WTC11 (cell line): ENCODE results near the gene AGTR1. TPM values are rescaled to one million over a fixed set of nuclear protein-coding genes. Genes with fewer than 3 reads are reported as not detected.

ENCODE experiments used
- ATAC-seq: fragments of 200-7000 bp; cut with Tn5 transposase; 2 replicates; pipeline ENCODE4 v1.10.0; 2021; ENCODE audit warnings: mild to moderate bottlenecking, moderate library complexity
- CTCF ChIA-PET: fragments of 300-600 bp; sonication (Branson Sonifier 250); formaldehyde crosslinking; loops from one replicate; lab custom pipeline; 2021; ENCODE audit warnings: antibody characterized with exemption; lab: Charles Lee
- POLR2A ChIA-PET: fragments of 350-600 bp; sonication (Branson Sonifier 250); formaldehyde crosslinking; loops from one replicate; lab custom pipeline; 2021; ENCODE audit warnings: antibody characterized with exemption; lab: Charles Lee
- DNase-seq: peaks from one replicate; pipeline ENCODE4 v3.0.0; 2021; ENCODE audit warnings: low spot score
- H3K27ac Mint-ChIP-seq: 2 replicates; pipeline ENCODE4 v1.8.0; 2021; ENCODE audit warnings: mixed read lengths
- H3K27me3 Mint-ChIP-seq: 2 replicates; pipeline ENCODE4 v1.8.0; 2021; ENCODE audit warnings: low read depth, mild to moderate bottlenecking, moderate library complexity, mixed read lengths
- H3K36me3 Mint-ChIP-seq: 2 replicates; pipeline ENCODE4 v1.8.0; 2021; ENCODE audit warnings: mixed read lengths
- H3K4me1 Mint-ChIP-seq: 2 replicates; pipeline ENCODE4 v1.8.0; 2022; ENCODE audit warnings: mixed read lengths
- H3K4me3 Mint-ChIP-seq: 2 replicates; pipeline ENCODE4 v1.8.0; 2021; ENCODE audit warnings: mild to moderate bottlenecking, moderate library complexity, mixed read lengths
- H3K9me3 Mint-ChIP-seq: 2 replicates; pipeline ENCODE4 v1.8.0; 2021; ENCODE audit warnings: mixed read lengths
- ATF1 ChIP-seq: sonication (generic); formaldehyde crosslinking; IDR thresholded peaks from 2 replicates; pipeline ENCODE4 v1.8.1; 2023; ENCODE audit warnings: mild to moderate bottlenecking, moderate library complexity, missing genetic modification reagents
- CREB1 ChIP-seq: sonication (generic); formaldehyde crosslinking; IDR thresholded peaks from 2 replicates; pipeline ENCODE4 v1.8.0; 2023; ENCODE audit warnings: mild to moderate bottlenecking, missing genetic modification reagents
- CREM ChIP-seq: sonication (generic); formaldehyde crosslinking; IDR thresholded peaks from 2 replicates; pipeline ENCODE4 v1.8.1; 2022; ENCODE audit warnings: mild to moderate bottlenecking, missing genetic modification reagents, moderate library complexity
- ELF4 ChIP-seq: sonication (generic); formaldehyde crosslinking; IDR thresholded peaks from 2 replicates; pipeline ENCODE4 v1.8.1; 2022; ENCODE audit warnings: low read depth, mild to moderate bottlenecking, moderate library complexity, missing genetic modification reagents
- FOXJ3 ChIP-seq: sonication (generic); formaldehyde crosslinking; IDR thresholded peaks from 2 replicates; pipeline ENCODE4 v1.9.0; 2021; ENCODE audit warnings: missing genetic modification reagents, mild to moderate bottlenecking, borderline replicate concordance
- FOXK1 ChIP-seq: sonication (generic); formaldehyde crosslinking; IDR thresholded peaks from 2 replicates; pipeline ENCODE4 v1.8.0; 2022; ENCODE audit warnings: mild to moderate bottlenecking, moderate library complexity, missing genetic modification reagents
- GRHL2 ChIP-seq: fragments of 250-450 bp; sonication (Bioruptor Pico); IDR thresholded peaks from 2 replicates; pipeline ENCODE4 v1.8.0; 2022; ENCODE audit warnings: mild to moderate bottlenecking, moderate library complexity; ENCODE audit not compliant: insufficient replicate concordance, severe bottlenecking
- GTF2I ChIP-seq: fragments of 250-450 bp; sonication (Bioruptor Pico); conservative IDR thresholded peaks from 2 replicates; pipeline ENCODE4 v1.4.0; 2021; ENCODE audit warnings: mild to moderate bottlenecking
- HMGA2 ChIP-seq: fragments of 250-450 bp; sonication (Bioruptor Pico); IDR thresholded peaks from 2 replicates; pipeline ENCODE4 v1.4.0; 2021; ENCODE audit warnings: mild to moderate bottlenecking, moderate library complexity
- KAT7 ChIP-seq: sonication (generic); formaldehyde crosslinking; IDR thresholded peaks from 2 replicates; pipeline ENCODE4 v1.8.1; 2023; ENCODE audit warnings: missing genetic modification reagents, mild to moderate bottlenecking, borderline replicate concordance
- OVOL2 ChIP-seq: fragments of 250-450 bp; sonication (Bioruptor Pico); IDR thresholded peaks from 2 replicates; pipeline ENCODE4 v1.9.0; 2021; ENCODE audit warnings: mild to moderate bottlenecking, borderline replicate concordance
- RELA ChIP-seq: sonication (generic); formaldehyde crosslinking; IDR thresholded peaks from 2 replicates; pipeline ENCODE4 v1.8.1; 2022; ENCODE audit warnings: missing genetic modification reagents, mild to moderate bottlenecking, borderline replicate concordance
- SMAD4 ChIP-seq: sonication (generic); formaldehyde crosslinking; IDR thresholded peaks from 2 replicates; pipeline ENCODE4 v1.8.0; 2022; ENCODE audit warnings: mild to moderate bottlenecking, missing genetic modification reagents
- SOX15 ChIP-seq: fragments of 250-450 bp; sonication (Bioruptor Pico); IDR thresholded peaks from 2 replicates; pipeline ENCODE4 v1.9.0; 2021; ENCODE audit warnings: mild to moderate bottlenecking
- ZNF121 ChIP-seq: sonication (generic); formaldehyde crosslinking; IDR thresholded peaks from 2 replicates; pipeline ENCODE4 v1.8.0; 2023; ENCODE audit warnings: missing genetic modification reagents
- ZNF219 ChIP-seq: sonication (generic); formaldehyde crosslinking; IDR thresholded peaks from 2 replicates; pipeline ENCODE4 v1.8.0; 2023; ENCODE audit warnings: missing genetic modification reagents, mild to moderate bottlenecking, borderline replicate concordance
- ZNF263 ChIP-seq: sonication (generic); formaldehyde crosslinking; IDR thresholded peaks from 2 replicates; pipeline ENCODE4 v1.8.1; 2022; ENCODE audit warnings: low read depth, mild to moderate bottlenecking, moderate library complexity, missing genetic modification reagents
- total RNA-seq: library from RNA; stranded (reverse); gene quantifications from 3 replicates; pipeline ENCODE4 v1.2.3, GENCODE V29; 2021
- TF ChIP-seq, protein P1 (sequence below): sonication (generic); formaldehyde crosslinking; IDR thresholded peaks from 2 replicates; pipeline ENCODE4 v1.8.1; 2023; ENCODE audit warnings: mild to moderate bottlenecking, missing genetic modification reagents, moderate library complexity
- TF ChIP-seq, protein P2 (sequence below): fragments of 250-450 bp; sonication (Bioruptor Pico); IDR thresholded peaks from 2 replicates; pipeline ENCODE4 v1.9.0; 2021; ENCODE audit warnings: moderate library complexity, mild to moderate bottlenecking, inconsistent platforms, borderline replicate concordance
- TF ChIP-seq, protein P3 (sequence below): sonication (generic); formaldehyde crosslinking; conservative IDR thresholded peaks from 2 replicates; pipeline ENCODE4 v1.8.1; 2023; ENCODE audit warnings: mild to moderate bottlenecking, low read depth, missing genetic modification reagents, moderate library complexity
- TF ChIP-seq, protein P4 (sequence below): sonication (generic); formaldehyde crosslinking; IDR thresholded peaks from 2 replicates; pipeline ENCODE4 v1.8.0; 2023; ENCODE audit warnings: missing genetic modification reagents
- TF ChIP-seq, protein P5 (sequence below): sonication (generic); formaldehyde crosslinking; IDR thresholded peaks from 2 replicates; pipeline ENCODE4 v1.8.1; 2022; ENCODE audit warnings: low read depth, missing genetic modification reagents, borderline replicate concordance
- TF ChIP-seq, protein P6 (sequence below): sonication (generic); formaldehyde crosslinking; IDR thresholded peaks from 2 replicates; pipeline ENCODE4 v1.8.1; 2023; ENCODE audit warnings: mild to moderate bottlenecking, moderate library complexity, missing genetic modification reagents
- TF ChIP-seq, protein P7 (sequence below): sonication (generic); formaldehyde crosslinking; IDR thresholded peaks from 2 replicates; pipeline ENCODE4 v1.8.1; 2022; ENCODE audit warnings: mild to moderate bottlenecking, missing genetic modification reagents, moderate library complexity, borderline replicate concordance
- TF ChIP-seq, protein P8 (sequence below): sonication (generic); formaldehyde crosslinking; IDR thresholded peaks from 2 replicates; pipeline ENCODE4 v1.8.1; 2023; ENCODE audit warnings: mild to moderate bottlenecking, missing genetic modification reagents

Gene AGTR1
- total RNA-seq, 1 experiment from 2014 or later = 0.13 TPM

DNA sequence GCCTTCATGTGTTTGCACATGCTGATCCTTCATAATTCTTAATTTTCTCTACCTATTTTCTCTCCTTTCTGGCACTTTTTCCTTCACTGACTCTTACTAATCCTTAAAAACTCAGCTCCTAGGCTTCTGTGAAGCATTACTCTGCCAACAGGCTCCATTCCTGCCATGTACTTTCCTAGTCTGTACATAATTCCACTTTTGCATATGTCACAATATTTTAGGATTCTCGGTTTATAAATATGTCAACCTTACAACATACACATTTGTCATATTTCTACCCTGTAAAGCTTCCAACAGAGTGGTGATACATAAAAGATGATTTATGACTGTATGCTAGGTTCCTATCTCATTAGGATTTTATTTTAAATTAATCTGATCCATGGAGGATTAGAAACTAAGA, 38.2 kb upstream of the AGTR1 start:
- H3K4me3 Mint-ChIP-seq = no peak overlapping the region
- H3K27me3 Mint-ChIP-seq = no peaks in the 10 kb centered on the region
- DNase-seq (no peak), ATAC-seq (no peak)
- H3K27ac Mint-ChIP-seq = no peak overlapping the region
- no peaks in the 10 kb centered on the region for H3K36me3 Mint-ChIP-seq
- ChIA-PET CTCF (no interaction called here), POLR2A (no interaction called here)
- no peaks in the 10 kb centered on the region for H3K4me1 Mint-ChIP-seq
- TF ChIP-seq, protein P1, sequence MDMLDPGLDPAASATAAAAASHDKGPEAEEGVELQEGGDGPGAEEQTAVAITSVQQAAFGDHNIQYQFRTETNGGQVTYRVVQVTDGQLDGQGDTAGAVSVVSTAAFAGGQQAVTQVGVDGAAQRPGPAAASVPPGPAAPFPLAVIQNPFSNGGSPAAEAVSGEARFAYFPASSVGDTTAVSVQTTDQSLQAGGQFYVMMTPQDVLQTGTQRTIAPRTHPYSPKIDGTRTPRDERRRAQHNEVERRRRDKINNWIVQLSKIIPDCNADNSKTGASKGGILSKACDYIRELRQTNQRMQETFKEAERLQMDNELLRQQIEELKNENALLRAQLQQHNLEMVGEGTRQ (CRISPR knock-in tag) = no peak
- TF ChIP-seq CREB1 (CRISPR knock-in tag) (no peak), KAT7 (CRISPR knock-in tag) (no peak), ATF1 (CRISPR knock-in tag) (no peak), CREM (CRISPR knock-in tag) (no peak)
- TF ChIP-seq, protein P2, sequence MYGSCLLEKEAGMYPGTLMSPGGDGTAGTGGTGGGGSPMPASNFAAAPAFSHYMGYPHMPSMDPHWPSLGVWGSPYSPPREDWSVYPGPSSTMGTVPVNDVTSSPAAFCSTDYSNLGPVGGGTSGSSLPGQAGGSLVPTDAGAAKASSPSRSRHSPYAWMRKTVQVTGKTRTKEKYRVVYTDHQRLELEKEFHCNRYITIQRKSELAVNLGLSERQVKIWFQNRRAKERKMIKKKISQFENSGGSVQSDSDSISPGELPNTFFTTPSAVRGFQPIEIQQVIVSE = no peak
- TF ChIP-seq, protein P3, sequence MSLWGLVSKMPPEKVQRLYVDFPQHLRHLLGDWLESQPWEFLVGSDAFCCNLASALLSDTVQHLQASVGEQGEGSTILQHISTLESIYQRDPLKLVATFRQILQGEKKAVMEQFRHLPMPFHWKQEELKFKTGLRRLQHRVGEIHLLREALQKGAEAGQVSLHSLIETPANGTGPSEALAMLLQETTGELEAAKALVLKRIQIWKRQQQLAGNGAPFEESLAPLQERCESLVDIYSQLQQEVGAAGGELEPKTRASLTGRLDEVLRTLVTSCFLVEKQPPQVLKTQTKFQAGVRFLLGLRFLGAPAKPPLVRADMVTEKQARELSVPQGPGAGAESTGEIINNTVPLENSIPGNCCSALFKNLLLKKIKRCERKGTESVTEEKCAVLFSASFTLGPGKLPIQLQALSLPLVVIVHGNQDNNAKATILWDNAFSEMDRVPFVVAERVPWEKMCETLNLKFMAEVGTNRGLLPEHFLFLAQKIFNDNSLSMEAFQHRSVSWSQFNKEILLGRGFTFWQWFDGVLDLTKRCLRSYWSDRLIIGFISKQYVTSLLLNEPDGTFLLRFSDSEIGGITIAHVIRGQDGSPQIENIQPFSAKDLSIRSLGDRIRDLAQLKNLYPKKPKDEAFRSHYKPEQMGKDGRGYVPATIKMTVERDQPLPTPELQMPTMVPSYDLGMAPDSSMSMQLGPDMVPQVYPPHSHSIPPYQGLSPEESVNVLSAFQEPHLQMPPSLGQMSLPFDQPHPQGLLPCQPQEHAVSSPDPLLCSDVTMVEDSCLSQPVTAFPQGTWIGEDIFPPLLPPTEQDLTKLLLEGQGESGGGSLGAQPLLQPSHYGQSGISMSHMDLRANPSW (CRISPR knock-in tag) = no peak
- H3K9me3 Mint-ChIP-seq = peaks cover 9% of the 10 kb centered on the region; the same call in 1 of the 2 replicates

DNA sequence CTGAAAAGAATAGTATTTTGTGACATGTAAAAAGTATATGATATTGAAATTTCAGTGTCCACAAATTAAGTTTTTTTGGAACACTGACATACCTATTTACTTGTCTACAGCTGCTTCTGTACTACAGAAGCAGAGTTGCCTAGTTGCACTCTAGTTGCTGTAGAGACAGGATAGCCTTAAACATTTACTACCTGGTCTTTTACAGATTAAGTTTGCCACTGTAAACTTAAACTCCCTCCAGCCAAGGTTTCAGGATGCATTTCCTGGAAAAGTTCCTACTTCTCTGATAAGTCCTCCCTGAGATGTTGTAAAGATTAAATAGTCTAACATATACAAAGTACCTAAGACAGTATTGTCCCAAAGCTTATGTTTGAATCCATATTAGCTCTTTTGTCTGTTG, 17.4 kb upstream of the AGTR1 start:
- Mint-ChIP-seq H3K9me3 (no peaks in the 10 kb centered on the region), H3K27ac (no peak overlapping the region), H3K4me3 (no peak overlapping the region), H3K27me3 (no peaks in the 10 kb centered on the region), H3K36me3 (no peaks in the 10 kb centered on the region), H3K4me1 (no peaks in the 10 kb centered on the region)
- CTCF ChIA-PET = no interaction called here
- no peak for ATAC-seq
- POLR2A ChIA-PET = no interaction called here
- no peak for TF ChIP-seq FOXJ3 (CRISPR knock-in tag)
- TF ChIP-seq, protein P4, sequence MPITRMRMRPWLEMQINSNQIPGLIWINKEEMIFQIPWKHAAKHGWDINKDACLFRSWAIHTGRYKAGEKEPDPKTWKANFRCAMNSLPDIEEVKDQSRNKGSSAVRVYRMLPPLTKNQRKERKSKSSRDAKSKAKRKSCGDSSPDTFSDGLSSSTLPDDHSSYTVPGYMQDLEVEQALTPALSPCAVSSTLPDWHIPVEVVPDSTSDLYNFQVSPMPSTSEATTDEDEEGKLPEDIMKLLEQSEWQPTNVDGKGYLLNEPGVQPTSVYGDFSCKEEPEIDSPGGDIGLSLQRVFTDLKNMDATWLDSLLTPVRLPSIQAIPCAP (CRISPR knock-in tag) = no peak
- TF ChIP-seq, protein P5, sequence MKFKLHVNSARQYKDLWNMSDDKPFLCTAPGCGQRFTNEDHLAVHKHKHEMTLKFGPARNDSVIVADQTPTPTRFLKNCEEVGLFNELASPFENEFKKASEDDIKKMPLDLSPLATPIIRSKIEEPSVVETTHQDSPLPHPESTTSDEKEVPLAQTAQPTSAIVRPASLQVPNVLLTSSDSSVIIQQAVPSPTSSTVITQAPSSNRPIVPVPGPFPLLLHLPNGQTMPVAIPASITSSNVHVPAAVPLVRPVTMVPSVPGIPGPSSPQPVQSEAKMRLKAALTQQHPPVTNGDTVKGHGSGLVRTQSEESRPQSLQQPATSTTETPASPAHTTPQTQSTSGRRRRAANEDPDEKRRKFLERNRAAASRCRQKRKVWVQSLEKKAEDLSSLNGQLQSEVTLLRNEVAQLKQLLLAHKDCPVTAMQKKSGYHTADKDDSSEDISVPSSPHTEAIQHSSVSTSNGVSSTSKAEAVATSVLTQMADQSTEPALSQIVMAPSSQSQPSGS = no peak
- no peak for TF ChIP-seq ELF4 (CRISPR knock-in tag)
- no peak for TF ChIP-seq GRHL2 (CRISPR knock-in tag)
- TF ChIP-seq ZNF121 (CRISPR knock-in tag) = no peak
- TF ChIP-seq FOXK1 = no peak
- no peak for TF ChIP-seq SMAD4 (CRISPR knock-in tag)
- TF ChIP-seq CREB1 (CRISPR knock-in tag) = no peak
- TF ChIP-seq, protein P6, sequence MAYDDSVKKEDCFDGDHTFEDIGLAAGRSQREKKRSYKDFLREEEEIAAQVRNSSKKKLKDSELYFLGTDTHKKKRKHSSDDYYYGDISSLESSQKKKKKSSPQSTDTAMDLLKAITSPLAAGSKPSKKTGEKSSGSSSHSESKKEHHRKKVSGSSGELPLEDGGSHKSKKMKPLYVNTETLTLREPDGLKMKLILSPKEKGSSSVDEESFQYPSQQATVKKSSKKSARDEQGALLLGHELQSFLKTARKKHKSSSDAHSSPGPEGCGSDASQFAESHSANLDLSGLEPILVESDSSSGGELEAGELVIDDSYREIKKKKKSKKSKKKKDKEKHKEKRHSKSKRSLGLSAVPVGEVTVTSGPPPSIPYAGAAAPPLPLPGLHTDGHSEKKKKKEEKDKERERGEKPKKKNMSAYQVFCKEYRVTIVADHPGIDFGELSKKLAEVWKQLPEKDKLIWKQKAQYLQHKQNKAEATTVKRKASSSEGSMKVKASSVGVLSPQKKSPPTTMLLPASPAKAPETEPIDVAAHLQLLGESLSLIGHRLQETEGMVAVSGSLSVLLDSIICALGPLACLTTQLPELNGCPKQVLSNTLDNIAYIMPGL (CRISPR knock-in tag) = no peak
- TF ChIP-seq, protein P7, sequence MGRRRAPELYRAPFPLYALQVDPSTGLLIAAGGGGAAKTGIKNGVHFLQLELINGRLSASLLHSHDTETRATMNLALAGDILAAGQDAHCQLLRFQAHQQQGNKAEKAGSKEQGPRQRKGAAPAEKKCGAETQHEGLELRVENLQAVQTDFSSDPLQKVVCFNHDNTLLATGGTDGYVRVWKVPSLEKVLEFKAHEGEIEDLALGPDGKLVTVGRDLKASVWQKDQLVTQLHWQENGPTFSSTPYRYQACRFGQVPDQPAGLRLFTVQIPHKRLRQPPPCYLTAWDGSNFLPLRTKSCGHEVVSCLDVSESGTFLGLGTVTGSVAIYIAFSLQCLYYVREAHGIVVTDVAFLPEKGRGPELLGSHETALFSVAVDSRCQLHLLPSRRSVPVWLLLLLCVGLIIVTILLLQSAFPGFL (CRISPR knock-in tag) = no peak
- TF ChIP-seq, protein P8, sequence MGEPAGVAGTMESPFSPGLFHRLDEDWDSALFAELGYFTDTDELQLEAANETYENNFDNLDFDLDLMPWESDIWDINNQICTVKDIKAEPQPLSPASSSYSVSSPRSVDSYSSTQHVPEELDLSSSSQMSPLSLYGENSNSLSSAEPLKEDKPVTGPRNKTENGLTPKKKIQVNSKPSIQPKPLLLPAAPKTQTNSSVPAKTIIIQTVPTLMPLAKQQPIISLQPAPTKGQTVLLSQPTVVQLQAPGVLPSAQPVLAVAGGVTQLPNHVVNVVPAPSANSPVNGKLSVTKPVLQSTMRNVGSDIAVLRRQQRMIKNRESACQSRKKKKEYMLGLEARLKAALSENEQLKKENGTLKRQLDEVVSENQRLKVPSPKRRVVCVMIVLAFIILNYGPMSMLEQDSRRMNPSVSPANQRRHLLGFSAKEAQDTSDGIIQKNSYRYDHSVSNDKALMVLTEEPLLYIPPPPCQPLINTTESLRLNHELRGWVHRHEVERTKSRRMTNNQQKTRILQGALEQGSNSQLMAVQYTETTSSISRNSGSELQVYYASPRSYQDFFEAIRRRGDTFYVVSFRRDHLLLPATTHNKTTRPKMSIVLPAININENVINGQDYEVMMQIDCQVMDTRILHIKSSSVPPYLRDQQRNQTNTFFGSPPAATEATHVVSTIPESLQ (CRISPR knock-in tag) = no peak
- TF ChIP-seq ZNF219 (CRISPR knock-in tag) = no peak
- TF ChIP-seq RELA (CRISPR knock-in tag) = no peak
- TF ChIP-seq ZNF263 (CRISPR knock-in tag) = no peak
- no peak for TF ChIP-seq OVOL2
- no peak for TF ChIP-seq CREM (CRISPR knock-in tag)
- TF ChIP-seq HMGA2 (CRISPR knock-in tag) = no peak
- no peak for TF ChIP-seq SOX15 (CRISPR knock-in tag)
- TF ChIP-seq GTF2I (CRISPR knock-in tag) = no peak
- TF ChIP-seq, all 79 proteins: peak for 0
- DNase-seq = no peak
